Activated gamma-delta T cell (primary cell): ENCODE data around the gene KCTD17.

Source experiments
- DNase-seq: peaks from one replicate; lab custom pipeline; 2025; lab: John Stamatoyannopoulos, UW

KCTD17 gene

DNA sequence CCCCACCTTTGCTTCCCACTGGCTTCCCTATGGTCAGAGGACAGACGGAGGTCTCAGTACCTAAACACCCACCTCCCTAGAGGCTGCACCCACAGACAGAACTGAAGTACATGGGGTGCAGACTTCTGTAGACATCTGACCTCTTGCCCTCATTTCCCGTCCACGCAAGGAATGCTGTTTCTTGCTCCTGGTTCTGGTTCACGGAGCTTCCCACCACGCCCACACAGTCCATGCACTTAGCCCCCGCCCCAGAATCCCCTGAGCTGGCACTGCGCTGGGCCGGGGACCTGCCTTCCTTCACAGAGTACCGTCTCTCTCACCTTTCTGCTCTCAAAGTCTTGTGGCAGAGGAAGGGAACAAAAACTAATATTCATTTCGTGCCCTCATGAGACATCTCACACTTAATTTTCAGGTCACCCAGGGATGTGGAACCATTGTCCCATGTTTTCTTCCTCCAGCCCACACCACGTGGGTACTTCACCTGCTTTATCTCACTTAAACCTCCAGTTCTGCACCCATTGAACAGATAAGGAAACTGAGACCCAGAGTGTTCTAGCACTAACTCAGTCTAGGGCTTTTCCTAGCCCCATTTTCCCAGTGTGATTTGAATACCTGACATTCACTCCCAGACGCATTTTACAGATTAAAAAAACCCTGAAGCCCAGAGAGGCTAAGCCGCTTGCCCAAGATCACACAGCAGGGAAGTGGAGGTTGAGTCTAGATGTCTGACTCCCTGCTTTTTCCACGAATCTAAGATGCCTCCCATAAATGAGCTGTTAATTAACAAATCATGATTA is 52.3 kb downstream of the KCTD17 start:
- DNase-seq, result no peak

DNA sequence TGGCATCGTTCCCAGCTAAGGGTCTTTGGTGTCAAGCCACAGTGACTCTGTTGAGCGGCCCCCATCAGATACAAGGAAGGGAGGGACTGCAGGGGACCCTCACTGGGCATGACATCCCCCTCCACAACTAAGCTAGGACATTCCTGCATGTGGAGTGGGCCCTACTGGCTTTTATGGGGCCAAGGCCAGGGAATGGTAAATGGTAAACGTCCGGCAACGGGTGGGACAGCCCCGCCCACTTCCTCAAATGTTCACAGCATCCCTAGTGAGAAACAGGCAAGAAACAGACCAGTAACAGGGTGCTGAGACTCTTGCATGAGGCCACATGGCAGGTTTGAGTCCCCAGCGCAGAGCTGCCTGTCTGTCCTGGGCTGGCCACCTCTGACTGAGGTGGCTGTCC is 53.6 kb downstream of the KCTD17 start:
- DNase-seq, result no peak

DNA sequence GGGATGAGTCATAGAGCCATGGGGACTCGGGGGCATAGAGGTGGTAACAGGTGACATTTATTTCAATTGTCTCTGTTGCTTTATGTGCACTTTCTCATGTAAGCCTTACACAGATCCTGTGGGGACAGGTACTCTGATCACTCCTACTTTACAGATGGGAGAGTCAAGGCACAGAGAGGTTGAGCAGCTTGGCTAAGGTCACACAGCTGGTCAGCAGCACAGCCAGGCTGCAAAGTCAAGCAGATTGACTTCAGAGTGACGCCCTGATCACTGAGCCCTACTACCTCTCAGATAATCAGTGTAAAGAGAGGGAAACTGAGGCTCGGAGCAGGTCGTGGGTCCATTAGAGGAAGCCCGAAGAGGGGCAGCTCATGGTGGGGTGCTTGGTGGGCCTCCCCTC is 54.4 kb downstream of the KCTD17 start:
- DNase-seq, result no peak

DNA sequence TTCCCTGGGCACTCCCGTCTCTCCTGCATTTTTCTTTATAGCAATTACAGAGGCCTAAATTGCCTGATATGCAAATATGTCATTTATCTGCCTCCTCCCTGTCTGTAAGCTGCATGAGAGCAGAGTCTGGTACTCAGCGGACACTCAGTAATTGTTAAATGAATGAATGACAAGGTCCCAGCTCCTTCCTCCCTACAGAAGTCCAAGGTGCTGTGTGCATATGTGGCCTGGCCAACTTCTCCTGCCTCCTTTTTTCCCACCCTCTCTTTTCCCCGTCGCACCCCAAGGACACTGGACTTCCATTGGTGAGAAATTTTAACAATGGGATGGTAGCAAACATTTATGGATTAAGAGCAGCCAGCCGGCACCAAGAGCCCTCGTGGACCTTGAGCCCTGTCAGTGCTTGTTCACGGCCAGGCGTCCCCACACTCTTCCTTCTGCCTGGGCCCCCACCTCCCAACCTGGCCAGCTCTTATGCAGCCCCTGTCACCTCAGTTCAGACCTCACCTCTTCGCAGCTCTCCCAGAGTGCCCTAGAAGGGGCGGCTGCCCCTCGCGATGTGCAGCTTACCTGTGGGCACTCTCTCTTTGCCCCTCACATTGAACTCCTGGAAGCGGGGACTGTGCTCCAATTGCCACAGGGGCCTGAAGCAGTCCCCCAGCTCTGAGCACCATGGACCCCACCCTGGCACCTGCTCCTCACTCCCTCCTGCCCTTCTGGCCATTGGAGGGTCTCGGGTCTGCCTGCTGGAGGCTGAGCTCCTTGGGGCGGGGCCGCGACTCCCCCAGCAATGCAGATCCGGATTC is 56.5 kb downstream of the KCTD17 start:
- no peak for DNase-seq

DNA sequence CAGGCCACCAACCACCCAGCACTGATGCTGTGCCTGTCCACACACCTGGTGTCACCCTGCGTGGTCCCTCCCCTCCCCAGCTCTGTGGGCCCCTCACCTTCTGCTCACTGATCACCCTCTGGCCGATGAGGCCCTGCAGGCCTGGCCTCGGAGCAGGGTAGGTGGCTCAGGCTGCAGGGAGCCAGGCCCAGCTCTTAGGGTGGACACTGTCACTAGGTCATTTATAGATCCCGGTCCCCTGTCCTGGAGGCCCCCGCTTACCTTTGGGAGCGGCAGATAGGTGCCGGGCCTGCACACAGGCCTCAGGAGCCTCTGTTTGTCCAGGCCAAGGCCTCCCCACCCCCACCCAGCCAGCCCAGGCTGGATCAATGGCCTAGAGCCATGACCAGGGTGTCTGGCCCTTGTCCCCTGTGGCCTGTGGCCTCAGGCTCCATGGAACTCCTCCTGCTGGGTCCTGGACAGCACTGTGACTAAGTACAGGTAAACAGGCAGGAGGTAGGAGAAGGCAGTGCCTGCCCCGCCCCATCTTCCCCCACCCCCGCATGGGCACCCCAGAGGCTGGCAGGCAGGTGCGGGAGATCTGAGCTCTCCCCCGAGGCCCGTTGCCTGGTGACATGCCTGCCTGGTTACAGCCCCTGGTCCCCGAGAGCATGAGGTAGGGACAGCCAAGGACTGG is 57.8 kb downstream of the KCTD17 start, which contains the start of gene TMPRSS6:
Gene TMPRSS6 (minus strand): TSS at position 472 of the 676 bp plus-strand sequence. CDS start 6,296 bp downstream, outside the sequence.
- DNase-seq, result no peak

DNA sequence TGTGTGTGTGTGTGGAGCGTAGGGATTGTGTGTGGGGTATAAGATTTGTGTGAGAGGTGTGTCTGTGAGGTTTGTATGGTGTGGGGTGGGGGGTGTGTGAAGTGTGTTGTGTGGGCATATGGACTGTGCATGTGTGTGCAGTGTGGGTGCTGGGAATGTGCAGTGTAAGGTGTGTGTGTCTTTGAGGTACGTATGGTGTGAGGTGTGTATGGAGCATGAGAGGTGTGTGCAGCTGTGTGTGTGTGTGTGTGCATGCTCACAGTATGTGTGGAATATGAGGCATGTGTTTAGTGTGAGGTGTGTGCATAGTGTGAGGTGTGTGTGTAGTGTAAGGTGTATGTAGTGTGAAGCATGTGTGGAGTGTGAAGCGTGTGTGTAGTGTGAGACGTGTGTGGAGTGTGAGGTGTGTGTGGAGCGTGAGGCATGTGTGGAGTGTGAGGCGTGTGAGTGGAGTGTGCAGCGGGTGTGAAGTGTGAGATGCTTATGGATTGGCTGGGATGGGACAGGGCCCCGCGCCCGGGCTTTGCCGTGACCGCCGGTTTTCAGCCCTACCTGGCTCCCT is 59.7 kb downstream of the KCTD17 start:
- no peak for DNase-seq

DNA sequence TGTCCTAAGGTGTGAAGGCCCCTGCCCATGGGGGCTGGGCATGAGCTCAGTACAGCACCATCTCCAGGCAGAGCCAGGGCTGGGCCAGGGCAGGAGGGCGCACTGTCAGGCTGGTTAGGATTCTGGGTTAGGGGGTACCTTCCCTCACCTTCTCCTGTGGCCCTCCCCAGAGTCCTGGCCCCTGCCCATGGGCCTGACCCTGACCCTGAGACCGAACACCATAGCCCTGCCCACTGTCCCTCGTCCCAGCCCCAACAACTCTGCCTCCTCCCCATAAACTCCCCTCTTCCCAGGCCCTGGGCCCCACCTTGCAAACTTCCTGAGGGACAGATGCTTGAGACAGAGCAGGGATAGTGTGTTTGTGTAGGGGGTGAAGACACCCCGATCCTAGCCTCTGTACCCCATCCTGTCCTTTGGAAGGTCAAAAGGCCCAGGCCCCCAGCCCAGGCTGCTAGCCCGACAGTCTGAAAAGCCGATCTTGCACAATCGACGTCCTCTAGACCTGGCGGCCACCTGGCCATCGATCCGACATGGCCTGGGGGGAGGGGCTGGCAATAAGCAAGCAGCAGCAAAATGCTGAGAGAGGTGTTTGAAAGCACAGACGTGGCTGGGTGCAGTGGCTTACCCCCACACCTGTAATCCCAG is 60.7 kb downstream of the KCTD17 start:
- DNase-seq, result no peak
